Fibroblast of skin of left biceps (primary cell): ENCODE results near the gene TAC3.
"Not testable (repeated sequence)": the region's sequence is repeated elsewhere in the genome, so short reads cannot be mapped to it uniquely, and the experiment has no call there.

Source experiments
- DNase-seq, 2 experiments: peaks; one replicate each; pipeline ENCODE4 v3.0.0-alpha.2; 2013; ENCODE audit warnings: low read depth in 2 of 2

TAC3 gene

GRCh38 chr12:57033431-57033830, 17.1 kb upstream of the TAC3 start:
- no peak for DNase-seq

- no peak for DNase-seq
Measured at GRCh38 chr12:57031789-57032188, 15.5 kb upstream of the TAC3 start.

- no peak for DNase-seq
Measured at GRCh38 chr12:57031138-57031725, 14.9 kb upstream of the TAC3 start.

- DNase-seq: no peak
Measured at GRCh38 chr12:57029457-57029856, 13.1 kb upstream of the TAC3 start.

GRCh38 chr12:57027805-57028153, 11.4 kb upstream of the TAC3 start:
- no peak for DNase-seq

- no peak for DNase-seq
Measured at GRCh38 chr12:57027011-57027804, 10.9 kb upstream of the TAC3 start.

- no peak for DNase-seq
Measured at GRCh38 chr12:57025196-57025595, 8.9 kb upstream of the TAC3 start.

- not testable (repeated sequence) for DNase-seq
Measured at GRCh38 chr12:57022324-57022723, 6.0 kb upstream of the TAC3 start.

GRCh38 chr12:57019983-57020719, 3.8 kb upstream of the TAC3 start:
- DNase-seq: no peak

GRCh38 chr12:57018906-57019305, 2.6 kb upstream of the TAC3 start:
- no peak for DNase-seq

- not testable (repeated sequence) for DNase-seq
Measured at GRCh38 chr12:57018353-57018752, 2.0 kb upstream of the TAC3 start.

GRCh38 chr12:57012600-57013465, 3.5 kb downstream of the TAC3 start:
- no peak for DNase-seq

- no peak for DNase-seq
Measured at GRCh38 chr12:57011438-57012424, 4.6 kb downstream of the TAC3 start.

- DNase-seq: no peak
Measured at GRCh38 chr12:57010627-57011247, 5.6 kb downstream of the TAC3 start.

- no peak for DNase-seq
Measured at GRCh38 chr12:57009949-57010626, 6.2 kb downstream of the TAC3 start.

- peak; percentile 20 to 26 for DNase-seq
Measured at GRCh38 chr12:57008178-57008577, 8.2 kb downstream of the TAC3 start.

GRCh38 chr12:57006809-57007475, 9.4 kb downstream of the TAC3 start:
- no peak for DNase-seq

- peak; percentile 14 to 20 for DNase-seq
Measured at GRCh38 chr12:57005980-57006808, 10.1 kb downstream of the TAC3 start, which contains the start of gene ZBTB39. ZBTB39 (minus strand) TSS chr12:57006546; CDS start chr12:57004917, 1,629 bp downstream.
